Measurements from ENCODE around the gene ROBO4.

DNA sequence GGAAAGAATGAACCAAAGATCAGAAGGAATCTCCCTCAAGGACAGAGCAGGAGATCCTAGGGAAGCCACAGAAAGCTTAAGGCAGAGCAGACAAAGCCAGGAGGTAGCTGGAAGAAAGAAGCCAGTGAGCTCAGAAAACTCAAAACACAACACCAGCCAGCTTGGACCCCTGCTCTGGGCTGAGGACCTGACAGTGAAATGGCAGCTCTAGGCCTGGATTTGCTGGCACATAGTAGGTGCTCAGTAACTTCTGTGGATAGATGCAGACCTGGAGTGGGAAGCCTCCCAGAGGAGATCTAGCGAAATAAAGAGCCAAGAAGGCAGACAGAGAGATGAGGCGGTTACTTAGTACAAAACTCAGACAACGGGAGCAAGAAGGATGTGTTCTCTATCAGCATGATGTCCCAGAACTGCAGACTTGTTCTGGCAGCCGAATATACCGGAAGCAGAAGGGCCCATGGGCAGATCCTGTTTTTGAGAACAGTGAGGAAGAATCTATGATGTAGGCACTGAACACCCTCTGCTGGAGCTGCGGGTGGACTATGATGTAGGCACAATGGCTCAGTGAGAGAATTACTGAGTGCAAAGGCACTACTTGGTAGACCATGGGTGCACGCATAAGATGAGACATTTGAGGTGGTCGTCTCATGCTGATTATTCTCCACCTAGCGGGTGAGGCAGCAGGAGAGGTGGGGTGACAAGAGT, 4.8 kb downstream of the ROBO4 start:
- TF ChIP-seq, protein P1, sequence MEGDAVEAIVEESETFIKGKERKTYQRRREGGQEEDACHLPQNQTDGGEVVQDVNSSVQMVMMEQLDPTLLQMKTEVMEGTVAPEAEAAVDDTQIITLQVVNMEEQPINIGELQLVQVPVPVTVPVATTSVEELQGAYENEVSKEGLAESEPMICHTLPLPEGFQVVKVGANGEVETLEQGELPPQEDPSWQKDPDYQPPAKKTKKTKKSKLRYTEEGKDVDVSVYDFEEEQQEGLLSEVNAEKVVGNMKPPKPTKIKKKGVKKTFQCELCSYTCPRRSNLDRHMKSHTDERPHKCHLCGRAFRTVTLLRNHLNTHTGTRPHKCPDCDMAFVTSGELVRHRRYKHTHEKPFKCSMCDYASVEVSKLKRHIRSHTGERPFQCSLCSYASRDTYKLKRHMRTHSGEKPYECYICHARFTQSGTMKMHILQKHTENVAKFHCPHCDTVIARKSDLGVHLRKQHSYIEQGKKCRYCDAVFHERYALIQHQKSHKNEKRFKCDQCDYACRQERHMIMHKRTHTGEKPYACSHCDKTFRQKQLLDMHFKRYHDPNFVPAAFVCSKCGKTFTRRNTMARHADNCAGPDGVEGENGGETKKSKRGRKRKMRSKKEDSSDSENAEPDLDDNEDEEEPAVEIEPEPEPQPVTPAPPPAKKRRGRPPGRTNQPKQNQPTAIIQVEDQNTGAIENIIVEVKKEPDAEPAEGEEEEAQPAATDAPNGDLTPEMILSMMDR (IDR thresholded peaks at IDR 0.05 in 2 of 3, conservative IDR thresholded peaks at IDR 0.05 in 1 of 3; ENCODE audit: borderline replicate concordance in 1 of 3, insufficient read depth in 1 of 3, low read depth in 2 of 3, low read length in 2 of 3), result no peak
- TF ChIP-seq EZH2 (IDR thresholded peaks at IDR 0.05) (no peak), SP1 (IDR thresholded peaks at IDR 0.05; ENCODE audit: low read depth) (no peak), EZH2phosphoT487 (IDR thresholded peaks at IDR 0.05; ENCODE audit: borderline replicate concordance) (no peak), POLR2AphosphoS5 (IDR thresholded peaks at IDR 0.05; ENCODE audit: low read depth, low read length) (no peak), ELF1 (IDR thresholded peaks at IDR 0.05; ENCODE audit: borderline replicate concordance, low read depth) (no peak), EGR1 (IDR thresholded peaks at IDR 0.05; ENCODE audit: low read depth) (no peak), FOSL1 (IDR thresholded peaks at IDR 0.05; ENCODE audit: low read depth) (no peak), POLR2A (IDR thresholded peaks at IDR 0.05; ENCODE audit: borderline replicate concordance, extremely low read depth, insufficient read depth, insufficient read length) (no peak)
- TF ChIP-seq, protein P2, sequence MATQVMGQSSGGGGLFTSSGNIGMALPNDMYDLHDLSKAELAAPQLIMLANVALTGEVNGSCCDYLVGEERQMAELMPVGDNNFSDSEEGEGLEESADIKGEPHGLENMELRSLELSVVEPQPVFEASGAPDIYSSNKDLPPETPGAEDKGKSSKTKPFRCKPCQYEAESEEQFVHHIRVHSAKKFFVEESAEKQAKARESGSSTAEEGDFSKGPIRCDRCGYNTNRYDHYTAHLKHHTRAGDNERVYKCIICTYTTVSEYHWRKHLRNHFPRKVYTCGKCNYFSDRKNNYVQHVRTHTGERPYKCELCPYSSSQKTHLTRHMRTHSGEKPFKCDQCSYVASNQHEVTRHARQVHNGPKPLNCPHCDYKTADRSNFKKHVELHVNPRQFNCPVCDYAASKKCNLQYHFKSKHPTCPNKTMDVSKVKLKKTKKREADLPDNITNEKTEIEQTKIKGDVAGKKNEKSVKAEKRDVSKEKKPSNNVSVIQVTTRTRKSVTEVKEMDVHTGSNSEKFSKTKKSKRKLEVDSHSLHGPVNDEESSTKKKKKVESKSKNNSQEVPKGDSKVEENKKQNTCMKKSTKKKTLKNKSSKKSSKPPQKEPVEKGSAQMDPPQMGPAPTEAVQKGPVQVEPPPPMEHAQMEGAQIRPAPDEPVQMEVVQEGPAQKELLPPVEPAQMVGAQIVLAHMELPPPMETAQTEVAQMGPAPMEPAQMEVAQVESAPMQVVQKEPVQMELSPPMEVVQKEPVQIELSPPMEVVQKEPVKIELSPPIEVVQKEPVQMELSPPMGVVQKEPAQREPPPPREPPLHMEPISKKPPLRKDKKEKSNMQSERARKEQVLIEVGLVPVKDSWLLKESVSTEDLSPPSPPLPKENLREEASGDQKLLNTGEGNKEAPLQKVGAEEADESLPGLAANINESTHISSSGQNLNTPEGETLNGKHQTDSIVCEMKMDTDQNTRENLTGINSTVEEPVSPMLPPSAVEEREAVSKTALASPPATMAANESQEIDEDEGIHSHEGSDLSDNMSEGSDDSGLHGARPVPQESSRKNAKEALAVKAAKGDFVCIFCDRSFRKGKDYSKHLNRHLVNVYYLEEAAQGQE (IDR thresholded peaks at IDR 0.05; ENCODE audit: low read depth), result no peak
- TF ChIP-seq, protein P3, sequence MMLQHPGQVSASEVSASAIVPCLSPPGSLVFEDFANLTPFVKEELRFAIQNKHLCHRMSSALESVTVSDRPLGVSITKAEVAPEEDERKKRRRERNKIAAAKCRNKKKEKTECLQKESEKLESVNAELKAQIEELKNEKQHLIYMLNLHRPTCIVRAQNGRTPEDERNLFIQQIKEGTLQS (IDR thresholded peaks at IDR 0.05), result no peak

Data from HCT116 (cell line).